ENCODE data around the gene PCYT1B. TPM values are rescaled to one million over a fixed set of nuclear protein-coding genes. Genes with fewer than 3 reads are reported as not detected.

PCYT1B gene
- polyA plus RNA-seq, 3 donors = 0.15 TPM; not detected in 2

DNA sequence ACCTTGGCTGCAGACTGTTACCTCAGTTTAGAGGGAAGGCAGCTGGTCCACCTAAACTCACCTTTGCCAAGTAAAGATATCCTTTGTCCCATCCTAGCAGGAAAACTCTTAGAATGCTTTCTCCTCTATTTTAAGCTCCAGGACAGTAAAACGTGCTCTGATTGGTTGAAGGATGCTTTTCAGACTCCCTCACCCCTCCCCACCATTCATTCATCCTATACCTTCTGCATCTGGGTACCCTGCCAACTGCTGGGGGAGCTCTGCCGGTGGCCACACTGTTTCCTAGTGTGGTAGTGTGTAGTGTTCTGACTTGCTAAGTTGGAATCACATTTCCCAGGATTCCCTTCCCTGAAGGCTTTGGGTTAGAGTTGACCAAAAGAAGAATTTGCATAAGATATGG lies 26.3 kb upstream of the PCYT1B start:
- H3K4me1 ChIP-seq (ENCODE audit: control insufficient read depth in 1 of 2, insufficient read depth in 2 of 2, low read length in 2 of 2) = no peaks in the 10 kb centered on the region
- peaks cover 1 to 8% (median 3%) of the 10 kb centered on the region in 3 donors for H3K27me3 Mint-ChIP-seq (ENCODE audit: low read depth in 3 of 3)
- no peak for DNase-seq
- H2AFZ ChIP-seq (ENCODE audit: insufficient read depth, low read depth, low read length, poor library complexity, severe bottlenecking) = no peak overlapping the region
- no peaks in the 10 kb centered on the region for H3K9me3 ChIP-seq (replicated peaks in 1 of 2; ENCODE audit: control insufficient read depth in 1 of 2, insufficient read depth in 1 of 2, low read length in 2 of 2)
- no peaks in the 10 kb centered on the region for H3K36me3 Mint-ChIP-seq
- H3K4me3 ChIP-seq (replicated peaks in 1 of 3; ENCODE audit: low read depth in 2 of 3, low read length in 3 of 3) = no peak overlapping the region
- WGBS (ENCODE audit: insufficient coverage) = no CpG with 5 or more reads among the region's 2 CpGs
- no peak overlapping the region for H3K27ac Mint-ChIP-seq
- no peak overlapping the region for H3K4me2 ChIP-seq (replicated peaks; ENCODE audit: extremely low read depth, low read length, poor library complexity, severe bottlenecking)
- TF ChIP-seq, protein P1, sequence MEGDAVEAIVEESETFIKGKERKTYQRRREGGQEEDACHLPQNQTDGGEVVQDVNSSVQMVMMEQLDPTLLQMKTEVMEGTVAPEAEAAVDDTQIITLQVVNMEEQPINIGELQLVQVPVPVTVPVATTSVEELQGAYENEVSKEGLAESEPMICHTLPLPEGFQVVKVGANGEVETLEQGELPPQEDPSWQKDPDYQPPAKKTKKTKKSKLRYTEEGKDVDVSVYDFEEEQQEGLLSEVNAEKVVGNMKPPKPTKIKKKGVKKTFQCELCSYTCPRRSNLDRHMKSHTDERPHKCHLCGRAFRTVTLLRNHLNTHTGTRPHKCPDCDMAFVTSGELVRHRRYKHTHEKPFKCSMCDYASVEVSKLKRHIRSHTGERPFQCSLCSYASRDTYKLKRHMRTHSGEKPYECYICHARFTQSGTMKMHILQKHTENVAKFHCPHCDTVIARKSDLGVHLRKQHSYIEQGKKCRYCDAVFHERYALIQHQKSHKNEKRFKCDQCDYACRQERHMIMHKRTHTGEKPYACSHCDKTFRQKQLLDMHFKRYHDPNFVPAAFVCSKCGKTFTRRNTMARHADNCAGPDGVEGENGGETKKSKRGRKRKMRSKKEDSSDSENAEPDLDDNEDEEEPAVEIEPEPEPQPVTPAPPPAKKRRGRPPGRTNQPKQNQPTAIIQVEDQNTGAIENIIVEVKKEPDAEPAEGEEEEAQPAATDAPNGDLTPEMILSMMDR (IDR thresholded peaks at IDR 0.05) = no peak
- no peak overlapping the region for H3K4me3 Mint-ChIP-seq
- no peaks in the 10 kb centered on the region for H4K20me1 ChIP-seq (ENCODE audit: insufficient read depth, low read length)
- intact Hi-C loops (cut with micrococcal nuclease) = no loop called here
- H3K4me1 Mint-ChIP-seq = peaks cover 1% of the 10 kb centered on the region
- H3K36me3 ChIP-seq (replicated peaks in 1 of 2; ENCODE audit: control insufficient read depth in 1 of 2, insufficient read depth in 2 of 2, low read length in 2 of 2) = no peaks in the 10 kb centered on the region
- no peak overlapping the region for H3K9ac ChIP-seq (ENCODE audit: insufficient read depth, low read length, poor library complexity, severe bottlenecking)
- H3K27me3 ChIP-seq (ENCODE audit: control insufficient read depth in 2 of 2, insufficient read depth in 2 of 2, low read length in 2 of 2) = no peaks in the 10 kb centered on the region
- peaks cover 0 to 2% (median 0%) of the 10 kb centered on the region in 7 donors for H3K9me3 Mint-ChIP-seq
- H3K27ac ChIP-seq (ENCODE audit: low read depth in 1 of 2, low read length in 2 of 2) = no peak overlapping the region
- H3K79me2 ChIP-seq (ENCODE audit: insufficient read depth, low read length) = no peaks in the 10 kb centered on the region

DNA sequence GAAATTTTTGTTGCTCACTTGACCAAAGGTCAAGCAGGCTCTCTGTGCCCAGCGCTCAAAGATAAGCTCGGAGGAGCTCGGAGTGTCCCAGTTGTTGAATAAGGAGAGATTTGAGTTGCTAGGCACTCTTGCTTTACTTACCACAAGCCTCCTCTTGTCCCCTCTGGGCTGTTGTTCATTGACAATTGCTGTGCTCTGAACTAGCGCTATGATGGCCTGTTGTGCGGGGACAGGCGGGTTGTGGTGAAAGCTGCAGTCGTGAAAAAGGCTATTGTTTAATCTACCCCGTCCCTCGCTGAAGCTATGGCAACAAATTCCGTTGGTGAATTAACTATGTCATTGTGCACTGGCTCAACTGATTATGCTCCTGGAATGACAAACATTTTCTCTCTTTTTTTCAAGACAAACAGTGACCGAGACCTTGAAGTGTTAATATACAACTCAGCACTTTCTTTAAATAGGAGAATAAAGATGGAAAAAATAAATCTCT lies 25.6 kb upstream of the PCYT1B start:
- Histone ChIP-seq H3K9ac (ENCODE audit: insufficient read depth, low read length, poor library complexity, severe bottlenecking) (no peak overlapping the region), H2AFZ (ENCODE audit: insufficient read depth, low read depth, low read length, poor library complexity, severe bottlenecking) (no peak overlapping the region), H3K27me3 (ENCODE audit: control insufficient read depth in 2 of 2, insufficient read depth in 2 of 2, low read length in 2 of 2) (peaks cover 0 to 2% of the 10 kb centered on the region in 2 donors), H3K79me2 (ENCODE audit: insufficient read depth, low read length) (no peaks in the 10 kb centered on the region), H3K4me1 (ENCODE audit: control insufficient read depth in 1 of 2, insufficient read depth in 2 of 2, low read length in 2 of 2) (no peaks in the 10 kb centered on the region), H3K4me2 (replicated peaks; ENCODE audit: extremely low read depth, low read length, poor library complexity, severe bottlenecking) (no peak overlapping the region), H3K9me3 (replicated peaks in 1 of 2; ENCODE audit: control insufficient read depth in 1 of 2, insufficient read depth in 1 of 2, low read length in 2 of 2) (no peaks in the 10 kb centered on the region), H4K20me1 (ENCODE audit: insufficient read depth, low read length) (no peaks in the 10 kb centered on the region), H3K36me3 (replicated peaks in 1 of 2; ENCODE audit: control insufficient read depth in 1 of 2, insufficient read depth in 2 of 2, low read length in 2 of 2) (no peaks in the 10 kb centered on the region), H3K27ac (ENCODE audit: low read depth in 1 of 2, low read length in 2 of 2) (no peak overlapping the region), H3K4me3 (replicated peaks in 1 of 3; ENCODE audit: low read depth in 2 of 3, low read length in 3 of 3) (no peak overlapping the region)
- H3K36me3 Mint-ChIP-seq = no peaks in the 10 kb centered on the region
- no peak for DNase-seq
- intact Hi-C loops (cut with micrococcal nuclease) = no loop called here
- peaks cover 0 to 2% (median 0%) of the 10 kb centered on the region in 7 donors for H3K9me3 Mint-ChIP-seq
- H3K27me3 Mint-ChIP-seq (ENCODE audit: low read depth in 3 of 3) = peaks cover 2 to 13% (median 2%) of the 10 kb centered on the region in 3 donors
- H3K4me1 Mint-ChIP-seq = peaks cover 1% of the 10 kb centered on the region
- H3K4me3 Mint-ChIP-seq = no peak overlapping the region
- TF ChIP-seq, protein P1 (IDR thresholded peaks at IDR 0.05) = no peak
- H3K27ac Mint-ChIP-seq = no peak overlapping the region
- 97% methylated on average over 6 of the region's 11 CpGs for WGBS (ENCODE audit: insufficient coverage)

Measured in CD14-positive monocyte (primary cell).